ENCODE data around the gene HSFX2.

DNA sequence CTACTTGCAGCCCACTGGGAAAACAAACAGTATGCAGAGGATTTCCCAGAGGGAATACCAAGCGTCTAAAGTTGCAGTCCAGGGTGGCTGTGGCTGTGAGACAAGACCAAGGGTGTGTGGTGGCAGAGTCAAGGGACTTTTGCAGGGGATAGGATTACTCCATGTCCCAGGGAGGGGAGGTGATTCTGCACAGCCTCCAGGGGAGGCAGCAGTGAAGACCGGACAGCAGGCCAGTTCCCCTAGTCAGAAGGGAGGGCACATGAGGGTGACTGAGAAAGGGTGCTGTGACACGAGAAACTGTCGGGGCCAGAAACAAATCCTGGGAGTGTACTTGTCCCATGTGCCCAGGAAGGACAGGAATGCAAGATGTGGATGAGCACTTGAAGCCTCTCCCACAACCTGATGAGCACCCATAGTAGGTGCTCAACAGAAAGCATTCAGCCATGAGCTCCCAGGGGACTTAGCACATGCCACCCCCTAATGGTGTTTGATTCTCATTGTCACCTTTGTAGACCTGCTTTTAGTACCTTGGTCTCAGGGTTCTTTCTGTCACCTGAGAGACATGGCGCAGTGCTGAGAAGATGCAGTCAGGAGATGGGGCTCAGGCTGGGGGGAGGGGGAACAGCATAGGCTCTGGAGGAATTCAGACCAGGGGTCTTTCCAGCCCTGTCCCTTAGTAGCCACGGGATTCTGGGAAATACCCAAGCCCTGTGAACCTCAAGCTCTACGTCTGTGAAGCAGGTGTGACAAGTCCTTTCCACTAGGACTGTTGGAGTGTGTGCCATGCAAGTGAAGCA lies 27.3 kb downstream of the HSFX2 start:
- TF ChIP-seq, protein P1, sequence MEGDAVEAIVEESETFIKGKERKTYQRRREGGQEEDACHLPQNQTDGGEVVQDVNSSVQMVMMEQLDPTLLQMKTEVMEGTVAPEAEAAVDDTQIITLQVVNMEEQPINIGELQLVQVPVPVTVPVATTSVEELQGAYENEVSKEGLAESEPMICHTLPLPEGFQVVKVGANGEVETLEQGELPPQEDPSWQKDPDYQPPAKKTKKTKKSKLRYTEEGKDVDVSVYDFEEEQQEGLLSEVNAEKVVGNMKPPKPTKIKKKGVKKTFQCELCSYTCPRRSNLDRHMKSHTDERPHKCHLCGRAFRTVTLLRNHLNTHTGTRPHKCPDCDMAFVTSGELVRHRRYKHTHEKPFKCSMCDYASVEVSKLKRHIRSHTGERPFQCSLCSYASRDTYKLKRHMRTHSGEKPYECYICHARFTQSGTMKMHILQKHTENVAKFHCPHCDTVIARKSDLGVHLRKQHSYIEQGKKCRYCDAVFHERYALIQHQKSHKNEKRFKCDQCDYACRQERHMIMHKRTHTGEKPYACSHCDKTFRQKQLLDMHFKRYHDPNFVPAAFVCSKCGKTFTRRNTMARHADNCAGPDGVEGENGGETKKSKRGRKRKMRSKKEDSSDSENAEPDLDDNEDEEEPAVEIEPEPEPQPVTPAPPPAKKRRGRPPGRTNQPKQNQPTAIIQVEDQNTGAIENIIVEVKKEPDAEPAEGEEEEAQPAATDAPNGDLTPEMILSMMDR (IDR thresholded peaks at IDR 0.05; ENCODE audit: low read depth, low read length, poor library complexity, severe bottlenecking): no peak
- TF ChIP-seq EZH2phosphoT487 (IDR thresholded peaks at IDR 0.05; ENCODE audit: borderline replicate concordance, low read length): no peak

Data from DOHH2 (cell line).